GM18508 (cell line): ENCODE measurements around the gene BAAT.

ENCODE experiments used
- ATAC-seq: cut with Tn5 transposase; IDR thresholded peaks from one replicate; pipeline ENCODE4 v1.9.1; 2021; ENCODE audit warnings: moderate number of reproducible peaks; ENCODE audit not compliant: insufficient read depth, unreplicated experiment

BAAT gene

GRCh38 chr9:101398930-101399642, 14.3 kb upstream of the BAAT start:
- no peak for ATAC-seq

GRCh38 chr9:101398068-101398929, 13.5 kb upstream of the BAAT start, which contains the start of the genes MRPL50 and ZNF189:
Gene MRPL50, minus strand, starts transcription at chr9:101398618. Its CDS starts 26 bp downstream, at chr9:101398592.
Gene ZNF189, plus strand, starts transcription at chr9:101398851. Its CDS starts 306 bp downstream, at chr9:101399157.
- peak; percentile 99 for ATAC-seq

- ATAC-seq, result no peak
Measured at GRCh38 chr9:101397746-101398067, 12.9 kb upstream of the BAAT start.

GRCh38 chr9:101394687-101395086, 9.9 kb upstream of the BAAT start:
- no peak for ATAC-seq

GRCh38 chr9:101393135-101393534, 8.3 kb upstream of the BAAT start:
- ATAC-seq, result no peak

- no peak for ATAC-seq
Measured at GRCh38 chr9:101388507-101388993, 3.7 kb upstream of the BAAT start.

- ATAC-seq, result no peak
Measured at GRCh38 chr9:101387871-101388506, 3.2 kb upstream of the BAAT start.

- no peak for ATAC-seq
Measured at GRCh38 chr9:101383361-101383760, 1.4 kb downstream of the BAAT start.

- no peak for ATAC-seq
Measured at GRCh38 chr9:101381833-101382342, 2.9 kb downstream of the BAAT start.

- ATAC-seq, result no peak
Measured at GRCh38 chr9:101381118-101381517, 3.7 kb downstream of the BAAT start.

- no peak for ATAC-seq
Measured at GRCh38 chr9:101380295-101380694, 4.5 kb downstream of the BAAT start.

GRCh38 chr9:101376111-101376848, 8.5 kb downstream of the BAAT start:
- ATAC-seq, result no peak

- ATAC-seq, result no peak
Measured at GRCh38 chr9:101375546-101375945, 9.3 kb downstream of the BAAT start.

- no peak for ATAC-seq
Measured at GRCh38 chr9:101372327-101373118, 12.3 kb downstream of the BAAT start.

- no peak for ATAC-seq
Measured at GRCh38 chr9:101371813-101372212, 13.0 kb downstream of the BAAT start.

GRCh38 chr9:101369884-101370531, 14.8 kb downstream of the BAAT start:
- no peak for ATAC-seq

GRCh38 chr9:101369286-101369685, 15.5 kb downstream of the BAAT start:
- no peak for ATAC-seq

- no peak for ATAC-seq
Measured at GRCh38 chr9:101367323-101367722, 17.5 kb downstream of the BAAT start.
